Nephron (organoid): ENCODE measurements around the gene SPDYE3.
"Not testable (repeated sequence)": the region's sequence is repeated elsewhere in the genome, so short reads cannot be mapped to it uniquely, and the experiment has no call there.

Experiments
- H3K27ac Mint-ChIP-seq, 3 experiments: 2 replicates each; pipeline ENCODE4 v1.8.0; 2020; ENCODE audit warnings: mixed read lengths in 3 of 3, mild to moderate bottlenecking in 2 of 3, moderate library complexity in 1 of 3
- H3K27me3 Mint-ChIP-seq: 2 replicates; pipeline ENCODE4 v1.8.0; 2021; ENCODE audit warnings: low read depth, mild to moderate bottlenecking, moderate library complexity, mixed read lengths
- H3K36me3 Mint-ChIP-seq: 2 replicates; pipeline ENCODE4 v1.8.0; 2020; ENCODE audit warnings: low read depth, mixed read lengths
- H3K4me1 Mint-ChIP-seq: 2 replicates; pipeline ENCODE4 v1.8.0; 2020; ENCODE audit warnings: mixed read lengths
- H3K4me3 Mint-ChIP-seq, 3 experiments: 2 replicates each; pipeline ENCODE4 v1.8.0; 2020; ENCODE audit warnings: mild to moderate bottlenecking in 3 of 3, mixed read lengths in 3 of 3, moderate library complexity in 2 of 3
- H3K9me3 Mint-ChIP-seq: 2 replicates; pipeline ENCODE4 v1.8.0; 2020; ENCODE audit warnings: mixed read lengths
- TF ChIP-seq, protein P1 (sequence below), 3 experiments: fragments of 200-600 bp; sonication (generic); IDR thresholded peaks; one replicate each; pipeline ENCODE4 v1.5.0; 2021; ENCODE audit warnings: antibody characterized with exemption in 3 of 3; ENCODE audit not compliant: unreplicated experiment in 3 of 3

The SPDYE3 gene

DNA sequence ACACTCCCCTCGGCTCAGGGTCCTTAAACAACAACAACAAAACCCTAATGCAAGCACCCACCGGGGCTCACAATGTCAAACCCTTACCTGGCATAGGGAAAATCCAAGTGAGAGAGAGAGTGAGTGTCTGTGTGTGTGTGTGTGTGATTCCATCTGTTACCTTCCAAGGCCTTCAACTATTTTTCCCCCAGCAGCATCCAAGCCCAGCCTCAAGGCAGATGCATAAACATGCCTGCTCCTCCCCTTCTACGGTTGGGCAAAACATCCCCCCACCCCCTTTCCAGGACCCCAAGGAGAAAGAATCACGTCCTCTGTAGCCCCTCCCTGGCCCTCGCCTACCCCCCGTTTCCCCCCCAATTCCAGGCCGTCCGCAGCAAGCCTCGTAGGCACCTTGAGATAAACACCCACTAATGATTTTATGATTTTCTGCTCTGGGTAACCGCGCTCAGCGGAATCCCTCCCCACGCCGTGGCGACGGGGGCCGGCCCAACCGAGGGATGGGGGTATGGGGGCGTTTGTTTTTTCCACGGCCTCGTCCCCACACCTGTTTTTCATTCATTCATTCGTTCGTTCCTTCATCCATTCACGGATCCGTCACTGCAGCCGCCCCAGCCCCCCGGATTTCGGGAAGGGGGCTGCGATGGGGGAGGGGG, 36.4 kb upstream of the SPDYE3 start:
- peak overlapping the region; percentile 82 to 93 (median 88) for H3K27ac Mint-ChIP-seq
- H3K4me1 Mint-ChIP-seq: peaks cover 25% of the 10 kb centered on the region
- H3K9me3 Mint-ChIP-seq, H3K36me3 Mint-ChIP-seq, H3K27me3 Mint-ChIP-seq: not testable (repeated sequence)
- H3K4me3 Mint-ChIP-seq: peak overlapping the region; percentile 90 to 97 (median 94)

DNA sequence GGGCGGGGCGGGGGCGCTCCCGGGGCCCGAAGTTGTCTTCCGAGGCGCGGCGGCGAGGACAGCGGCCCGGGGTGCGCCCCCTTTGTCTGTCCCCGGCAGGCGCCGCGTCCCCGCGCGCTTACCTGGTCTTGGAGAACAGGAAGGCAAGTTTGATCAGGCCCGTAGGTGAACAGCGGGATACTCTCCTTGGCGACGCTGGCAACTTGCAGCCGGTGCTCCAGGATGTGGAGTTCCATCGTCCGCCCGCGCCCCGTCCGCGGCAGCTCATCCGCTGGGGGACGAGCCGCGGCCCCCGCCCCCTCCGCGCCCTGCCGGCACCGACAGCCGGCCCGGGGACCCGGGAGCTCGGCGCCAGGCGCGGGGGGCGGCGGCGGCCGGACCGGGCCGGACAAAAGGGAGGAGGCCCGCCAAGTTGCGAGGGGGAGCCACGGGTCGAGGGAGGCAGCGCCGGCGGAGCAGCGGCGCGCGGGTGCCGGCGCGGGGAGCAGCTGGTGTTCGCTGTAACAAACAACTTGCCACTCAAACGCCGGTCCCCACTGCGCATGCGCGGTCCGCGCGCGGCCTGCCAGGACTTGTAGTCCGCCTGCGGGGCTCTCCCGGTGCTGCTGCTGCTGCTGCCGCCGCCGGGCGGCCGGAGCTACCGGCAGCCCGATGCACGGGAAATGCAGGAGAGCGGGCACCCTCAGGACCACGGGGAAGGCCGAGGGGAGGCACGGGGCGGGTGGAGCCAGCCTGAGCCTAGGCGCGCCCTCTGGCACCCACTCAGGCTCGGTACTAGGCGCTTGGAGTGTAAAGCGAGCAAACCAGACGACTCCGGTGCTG, 35.6 kb upstream of the SPDYE3 start:
- Mint-ChIP-seq H3K9me3 (no peaks in the 10 kb centered on the region), H3K36me3 (peaks cover 5% of the 10 kb centered on the region), H3K4me1 (peaks cover 19% of the 10 kb centered on the region), H3K27ac (no peak overlapping the region), H3K27me3 (no peaks in the 10 kb centered on the region), H3K4me3 (peak overlapping the region; percentile 83 to 85 (median 84))
- TF ChIP-seq, protein P1, sequence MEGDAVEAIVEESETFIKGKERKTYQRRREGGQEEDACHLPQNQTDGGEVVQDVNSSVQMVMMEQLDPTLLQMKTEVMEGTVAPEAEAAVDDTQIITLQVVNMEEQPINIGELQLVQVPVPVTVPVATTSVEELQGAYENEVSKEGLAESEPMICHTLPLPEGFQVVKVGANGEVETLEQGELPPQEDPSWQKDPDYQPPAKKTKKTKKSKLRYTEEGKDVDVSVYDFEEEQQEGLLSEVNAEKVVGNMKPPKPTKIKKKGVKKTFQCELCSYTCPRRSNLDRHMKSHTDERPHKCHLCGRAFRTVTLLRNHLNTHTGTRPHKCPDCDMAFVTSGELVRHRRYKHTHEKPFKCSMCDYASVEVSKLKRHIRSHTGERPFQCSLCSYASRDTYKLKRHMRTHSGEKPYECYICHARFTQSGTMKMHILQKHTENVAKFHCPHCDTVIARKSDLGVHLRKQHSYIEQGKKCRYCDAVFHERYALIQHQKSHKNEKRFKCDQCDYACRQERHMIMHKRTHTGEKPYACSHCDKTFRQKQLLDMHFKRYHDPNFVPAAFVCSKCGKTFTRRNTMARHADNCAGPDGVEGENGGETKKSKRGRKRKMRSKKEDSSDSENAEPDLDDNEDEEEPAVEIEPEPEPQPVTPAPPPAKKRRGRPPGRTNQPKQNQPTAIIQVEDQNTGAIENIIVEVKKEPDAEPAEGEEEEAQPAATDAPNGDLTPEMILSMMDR (IDR thresholded peaks at IDR 0.05; ENCODE audit: unreplicated experiment in 3 of 3): peak; percentile 19 to 42 (median 35)

DNA sequence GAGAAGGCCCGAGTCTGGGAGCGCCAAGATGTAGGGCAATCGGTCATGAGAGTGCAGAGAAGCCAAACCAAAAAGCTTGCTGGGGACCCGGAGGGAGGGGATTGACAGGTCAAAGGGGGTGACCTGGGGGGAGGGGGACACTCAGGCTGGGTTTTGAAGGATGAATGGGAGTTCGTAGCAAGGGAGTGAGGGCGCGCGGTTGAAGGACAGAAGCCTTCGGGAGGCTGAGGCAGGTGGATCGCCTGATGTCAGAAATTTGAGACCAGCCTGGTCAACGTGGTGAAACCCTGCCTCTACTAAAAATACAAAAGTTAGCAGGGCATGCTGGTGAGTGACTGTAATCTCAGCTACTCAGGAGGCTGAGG, 35.0 kb upstream of the SPDYE3 start:
- H3K4me3 Mint-ChIP-seq: peak overlapping the region; percentile 75 to 85 (median 84)
- H3K9me3 Mint-ChIP-seq, H3K27ac Mint-ChIP-seq, H3K36me3 Mint-ChIP-seq, H3K27me3 Mint-ChIP-seq: not testable (repeated sequence)
- H3K4me1 Mint-ChIP-seq: peaks cover 17% of the 10 kb centered on the region
- TF ChIP-seq, protein P1 (IDR thresholded peaks at IDR 0.05; ENCODE audit: unreplicated experiment in 3 of 3): peak in 1 of 3 experiments; percentile 8

DNA sequence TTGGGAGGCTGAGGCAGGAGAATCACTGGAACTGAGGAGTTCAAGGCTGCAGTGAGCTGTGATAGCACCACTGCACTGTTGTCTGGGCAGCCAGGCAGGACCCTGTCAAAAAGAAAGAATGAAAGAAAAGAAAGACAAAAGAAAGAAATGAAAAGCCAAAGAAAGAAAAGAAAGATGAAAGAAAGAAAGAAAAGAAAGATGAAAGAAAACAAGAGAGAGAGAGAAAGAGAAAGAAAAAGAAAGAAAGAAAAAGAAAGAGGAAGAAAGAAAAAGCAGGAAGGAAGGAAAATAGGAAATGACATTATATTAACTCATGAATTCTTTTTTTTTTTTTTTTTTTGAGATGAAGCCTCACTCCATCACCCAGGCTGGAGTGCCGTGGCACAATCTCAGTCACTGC, 32.4 kb upstream of the SPDYE3 start:
- Mint-ChIP-seq H3K36me3 (peaks cover 11% of the 10 kb centered on the region), H3K4me3 (peak overlapping the region in 1 of 3 experiments; percentile 38), H3K4me1 (peaks cover 9% of the 10 kb centered on the region), H3K27me3 (no peaks in the 10 kb centered on the region), H3K27ac (no peak overlapping the region), H3K9me3 (no peaks in the 10 kb centered on the region)
- TF ChIP-seq, protein P1 (IDR thresholded peaks at IDR 0.05; ENCODE audit: unreplicated experiment in 3 of 3): no peak

DNA sequence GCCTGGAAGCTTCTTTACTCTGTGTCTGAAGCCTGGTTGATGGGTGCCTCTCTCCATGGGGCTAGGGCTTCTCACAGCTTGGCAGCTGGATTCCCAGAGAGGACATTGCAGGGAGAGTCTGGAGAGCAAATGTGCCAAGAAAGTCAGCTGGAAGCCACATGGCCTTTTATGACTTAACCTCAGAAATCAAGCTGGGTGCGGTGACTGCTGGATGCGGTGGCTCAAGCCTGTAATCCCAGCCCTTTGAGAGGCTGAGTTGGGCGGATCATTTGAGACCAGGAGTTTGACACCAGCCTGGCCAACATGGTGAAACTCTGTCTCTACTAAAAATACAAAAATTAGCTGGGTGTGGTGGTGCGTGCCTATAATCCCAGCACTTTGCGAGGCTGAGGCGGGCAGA, 31.4 kb upstream of the SPDYE3 start:
- not testable (repeated sequence) for H3K27me3 Mint-ChIP-seq, H3K9me3 Mint-ChIP-seq, H3K27ac Mint-ChIP-seq, H3K4me1 Mint-ChIP-seq
- Mint-ChIP-seq H3K36me3 (peaks cover 11% of the 10 kb centered on the region), H3K4me3 (peak overlapping the region in 1 of 3 experiments; percentile 42)

DNA sequence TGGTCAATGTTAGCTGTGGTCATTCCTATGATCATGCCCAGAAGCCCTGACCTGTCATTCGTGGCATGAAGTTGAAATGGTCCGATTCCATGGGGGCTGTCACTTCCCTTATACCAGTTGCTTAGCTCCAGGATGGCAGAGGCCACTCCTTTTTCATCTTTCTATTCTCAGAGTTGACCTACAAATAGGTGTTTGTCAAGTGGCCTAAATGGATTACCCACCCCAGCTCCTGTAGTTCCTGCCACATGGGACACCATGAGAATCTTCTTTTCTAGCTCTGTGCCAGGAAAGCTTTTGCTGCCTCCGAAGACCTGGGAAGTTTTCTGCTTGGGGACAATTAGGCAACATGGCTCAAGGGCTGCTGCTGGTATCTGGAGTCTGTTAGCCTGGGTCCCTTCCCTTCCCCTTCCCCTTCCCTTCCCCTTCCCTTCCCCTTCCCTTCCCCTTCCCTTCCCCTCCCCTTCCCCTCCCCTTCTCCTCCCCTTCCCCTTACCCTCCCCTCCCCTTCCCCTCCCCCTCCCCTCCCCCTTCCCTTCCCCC, 25.4 kb upstream of the SPDYE3 start:
- H3K4me1 Mint-ChIP-seq, H3K4me3 Mint-ChIP-seq, H3K36me3 Mint-ChIP-seq, H3K27me3 Mint-ChIP-seq, H3K27ac Mint-ChIP-seq, H3K9me3 Mint-ChIP-seq: not testable (repeated sequence)

DNA sequence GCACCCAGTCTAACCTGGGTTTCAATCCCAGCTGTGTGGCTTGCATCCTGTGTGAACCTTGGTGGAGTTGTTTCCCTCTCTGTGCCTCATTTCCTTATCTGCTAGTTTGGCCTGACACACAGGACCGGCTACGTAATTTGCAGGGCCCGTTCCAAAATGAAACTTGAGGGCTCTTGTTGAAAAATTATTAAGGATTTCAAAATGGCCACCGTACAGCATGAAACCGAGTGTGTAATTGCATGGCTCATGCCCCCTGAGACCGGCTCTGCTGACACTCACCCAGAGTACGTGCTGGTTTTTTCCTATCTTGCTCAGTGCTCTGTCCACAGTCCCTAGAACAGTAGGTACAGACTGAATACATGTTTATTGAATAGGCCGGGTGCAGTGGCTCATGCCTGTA, 24.4 kb upstream of the SPDYE3 start:
- H3K9me3 Mint-ChIP-seq, H3K27me3 Mint-ChIP-seq, H3K27ac Mint-ChIP-seq, H3K4me1 Mint-ChIP-seq, H3K4me3 Mint-ChIP-seq, H3K36me3 Mint-ChIP-seq: not testable (repeated sequence)

DNA sequence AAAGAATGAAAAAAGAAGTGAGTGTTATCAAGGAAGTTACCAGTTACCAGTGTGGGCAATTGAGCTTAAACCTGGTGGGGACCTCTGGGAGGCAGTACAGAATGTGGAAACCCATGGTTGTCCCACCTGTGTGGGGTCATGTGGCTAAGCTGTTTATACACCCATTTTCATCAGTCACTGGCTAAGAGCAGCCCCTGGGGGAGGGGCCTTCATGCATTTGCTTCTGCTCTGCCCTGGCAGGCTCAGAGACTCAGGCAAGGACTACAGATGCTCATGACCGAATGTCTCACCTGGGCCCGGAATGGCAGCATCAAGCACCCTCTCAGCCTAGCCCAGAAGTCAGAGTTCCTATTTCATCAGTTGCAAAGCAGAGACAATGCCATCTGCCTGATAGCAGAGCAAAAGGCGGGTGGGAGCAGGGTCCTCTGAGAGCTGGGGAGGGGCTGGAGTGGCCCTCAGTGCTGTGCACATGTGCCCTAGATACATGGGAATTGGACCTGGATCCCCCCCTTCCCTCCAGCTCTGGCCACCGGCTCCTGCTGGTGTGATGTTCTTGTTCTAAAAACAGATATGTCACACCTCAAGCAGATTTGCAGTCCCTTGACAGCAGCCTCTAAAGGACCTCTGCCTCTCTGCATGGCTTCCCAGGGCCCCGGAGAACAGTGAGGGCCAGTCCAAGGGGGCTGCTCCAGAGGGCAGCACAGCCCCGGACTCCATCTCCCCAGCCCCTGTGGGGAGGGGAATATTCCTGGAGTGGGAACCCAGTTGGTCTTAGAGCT, 20.1 kb upstream of the SPDYE3 start:
- H3K36me3 Mint-ChIP-seq, H3K4me1 Mint-ChIP-seq, H3K27ac Mint-ChIP-seq, H3K27me3 Mint-ChIP-seq, H3K9me3 Mint-ChIP-seq, H3K4me3 Mint-ChIP-seq: not testable (repeated sequence)

DNA sequence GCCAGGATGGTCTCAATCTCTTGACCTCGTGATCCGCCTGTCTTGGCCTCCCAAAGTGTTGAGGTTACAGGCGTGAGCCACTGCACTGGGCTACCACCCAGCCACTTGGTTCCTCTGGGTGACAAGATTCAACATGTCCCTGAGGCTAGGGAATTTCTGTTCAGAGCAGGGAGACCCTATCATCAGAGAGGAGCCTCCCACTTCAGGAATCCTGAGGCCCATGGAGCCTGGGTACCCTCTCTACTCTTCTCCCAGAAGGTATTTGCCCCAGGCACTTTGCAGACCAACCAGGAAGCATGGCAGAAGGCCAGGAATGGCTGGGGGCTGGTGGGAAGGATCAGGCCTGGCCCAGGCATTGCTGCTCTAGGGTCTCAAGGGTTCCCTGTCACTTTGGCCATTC, 19.2 kb upstream of the SPDYE3 start:
- H3K36me3 Mint-ChIP-seq, H3K4me1 Mint-ChIP-seq, H3K4me3 Mint-ChIP-seq, H3K27me3 Mint-ChIP-seq, H3K9me3 Mint-ChIP-seq, H3K27ac Mint-ChIP-seq: not testable (repeated sequence)

DNA sequence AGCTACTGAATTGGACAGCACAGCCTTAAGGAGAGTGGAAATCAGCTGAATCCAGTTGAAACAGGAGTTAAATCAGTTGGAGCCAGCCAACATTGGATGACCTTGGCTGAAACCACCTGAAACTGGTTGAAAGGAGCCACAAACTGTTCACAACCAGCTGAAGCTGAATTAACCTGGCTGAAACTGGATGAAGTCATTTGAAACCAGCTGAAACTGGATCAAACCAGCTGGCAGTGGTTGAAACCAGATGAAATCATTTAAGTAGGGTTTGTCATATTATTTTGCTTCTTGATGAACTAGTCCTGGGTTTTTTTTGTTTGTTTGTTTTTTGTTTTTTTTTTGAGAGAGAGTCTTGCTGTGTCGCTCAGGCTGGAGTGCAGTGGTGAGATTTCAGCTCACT, 15.3 kb upstream of the SPDYE3 start:
- H3K27me3 Mint-ChIP-seq, H3K4me1 Mint-ChIP-seq, H3K9me3 Mint-ChIP-seq, H3K27ac Mint-ChIP-seq, H3K4me3 Mint-ChIP-seq: not testable (repeated sequence)
- H3K36me3 Mint-ChIP-seq: peaks cover 11% of the 10 kb centered on the region

DNA sequence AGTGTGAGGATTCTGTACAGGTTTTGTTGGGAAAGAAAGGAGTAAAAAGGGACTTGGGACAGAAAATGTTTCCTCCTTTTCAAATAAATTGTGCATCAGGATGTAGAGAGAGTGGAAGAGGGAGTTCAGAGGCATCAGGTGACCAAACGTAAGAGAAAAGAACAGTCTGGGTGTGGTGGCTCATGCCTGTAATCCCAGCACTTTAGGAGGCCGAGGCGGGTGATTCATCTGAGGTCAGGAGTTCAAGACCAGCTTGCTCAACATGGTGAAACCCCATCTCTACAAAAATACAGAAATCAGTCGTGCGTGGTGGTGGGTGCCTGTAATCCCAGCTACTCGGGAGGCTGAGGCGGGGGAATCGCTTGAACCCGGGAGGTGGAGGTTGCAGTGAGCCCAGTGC, 12.2 kb upstream of the SPDYE3 start:
- peaks cover 14% of the 10 kb centered on the region for H3K36me3 Mint-ChIP-seq
- H3K4me1 Mint-ChIP-seq, H3K4me3 Mint-ChIP-seq, H3K27ac Mint-ChIP-seq, H3K27me3 Mint-ChIP-seq, H3K9me3 Mint-ChIP-seq: not testable (repeated sequence)
